ENCODE results near the gene DOCK11.
A peak's percentile ranks its signal among the peaks of the same experiment; 100 is the strongest.

DOCK11 gene

DNA sequence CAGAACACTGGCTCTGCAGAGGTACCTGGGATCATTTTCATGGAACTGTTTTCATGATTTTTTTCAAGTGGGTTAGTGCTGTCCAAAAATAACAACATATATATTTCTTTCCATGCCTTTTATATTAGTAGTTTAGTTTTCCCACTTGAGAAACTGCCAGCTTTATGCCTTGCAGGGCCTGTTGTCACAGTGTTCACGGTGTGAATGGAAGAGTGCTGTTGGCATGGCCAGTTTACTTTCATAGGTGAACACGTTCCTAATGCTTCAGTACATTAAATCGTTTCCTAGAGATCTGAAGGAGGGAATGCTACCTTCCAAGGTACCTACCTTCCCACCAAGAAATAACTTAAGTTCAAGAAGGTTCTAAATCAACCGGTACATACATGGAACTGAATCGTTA is 12.6 kb downstream of the DOCK11 start:
- no peak overlapping the region for H3K27ac ChIP-seq
- ChIA-PET POLR2A (ENCODE audit: low non-redundant PET) (no interaction called here), CTCF (no interaction called here)
- TF ChIP-seq, protein P1, sequence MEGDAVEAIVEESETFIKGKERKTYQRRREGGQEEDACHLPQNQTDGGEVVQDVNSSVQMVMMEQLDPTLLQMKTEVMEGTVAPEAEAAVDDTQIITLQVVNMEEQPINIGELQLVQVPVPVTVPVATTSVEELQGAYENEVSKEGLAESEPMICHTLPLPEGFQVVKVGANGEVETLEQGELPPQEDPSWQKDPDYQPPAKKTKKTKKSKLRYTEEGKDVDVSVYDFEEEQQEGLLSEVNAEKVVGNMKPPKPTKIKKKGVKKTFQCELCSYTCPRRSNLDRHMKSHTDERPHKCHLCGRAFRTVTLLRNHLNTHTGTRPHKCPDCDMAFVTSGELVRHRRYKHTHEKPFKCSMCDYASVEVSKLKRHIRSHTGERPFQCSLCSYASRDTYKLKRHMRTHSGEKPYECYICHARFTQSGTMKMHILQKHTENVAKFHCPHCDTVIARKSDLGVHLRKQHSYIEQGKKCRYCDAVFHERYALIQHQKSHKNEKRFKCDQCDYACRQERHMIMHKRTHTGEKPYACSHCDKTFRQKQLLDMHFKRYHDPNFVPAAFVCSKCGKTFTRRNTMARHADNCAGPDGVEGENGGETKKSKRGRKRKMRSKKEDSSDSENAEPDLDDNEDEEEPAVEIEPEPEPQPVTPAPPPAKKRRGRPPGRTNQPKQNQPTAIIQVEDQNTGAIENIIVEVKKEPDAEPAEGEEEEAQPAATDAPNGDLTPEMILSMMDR (conservative IDR thresholded peaks at IDR 0.05; ENCODE audit: low read depth) = no peak
- DNase-seq (ENCODE audit: low spot score) = no peak

GRCh38 chrX:118508635-118509034 is 13.0 kb downstream of the DOCK11 start:
- no peak for DNase-seq (ENCODE audit: low spot score)
- ChIA-PET POLR2A (ENCODE audit: low non-redundant PET) (no interaction called here), CTCF (no interaction called here)
- TF ChIP-seq, protein P1 (conservative IDR thresholded peaks at IDR 0.05; ENCODE audit: low read depth) = no peak
- no peak overlapping the region for H3K27ac ChIP-seq

DNA sequence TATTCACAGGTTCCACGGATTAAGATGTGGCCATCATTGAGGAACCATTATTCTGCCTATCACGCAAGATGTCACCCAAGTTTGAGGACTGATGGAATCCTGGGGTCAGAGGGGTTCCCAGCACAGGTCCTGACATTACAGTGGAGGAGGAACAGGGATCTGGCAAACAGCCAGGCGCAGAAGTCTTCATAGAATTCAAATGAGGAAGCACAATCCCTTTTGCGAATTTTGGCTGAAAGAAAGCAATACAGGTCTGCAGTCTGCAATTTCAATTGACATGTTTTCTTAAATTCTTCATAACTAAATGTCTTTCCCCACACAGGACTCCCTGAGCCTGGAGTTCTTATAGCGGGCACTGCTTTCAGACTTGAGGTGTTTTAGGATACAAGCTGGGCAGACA is 14.5 kb downstream of the DOCK11 start:
- TF ChIP-seq, protein P1 (conservative IDR thresholded peaks at IDR 0.05; ENCODE audit: low read depth) = no peak
- H3K27ac ChIP-seq = no peak overlapping the region
- ChIA-PET POLR2A (ENCODE audit: low non-redundant PET) (no interaction called here), CTCF (no interaction called here)
- no peak for DNase-seq (ENCODE audit: low spot score)

- H3K27ac ChIP-seq = peak overlapping the region; percentile 19; the same call in 1 of the 2 replicates
- ChIA-PET POLR2A (ENCODE audit: low non-redundant PET) (interaction anchor here (0.6 kb wide), 1 partner anchor 39 kb away, joined by 3 read pairs; no protein-coding TSS in a partner anchor), CTCF (no interaction called here)
- DNase-seq (ENCODE audit: low spot score) = no peak
- TF ChIP-seq, protein P1 (conservative IDR thresholded peaks at IDR 0.05; ENCODE audit: low read depth) = no peak
Observed at GRCh38 chrX:118513120-118513898, 17.7 kb downstream of the DOCK11 start.

GRCh38 chrX:118519411-118520215 is 24.0 kb downstream of the DOCK11 start:
- TF ChIP-seq, protein P1 (conservative IDR thresholded peaks at IDR 0.05; ENCODE audit: low read depth) = no peak
- no peak for DNase-seq (ENCODE audit: low spot score)
- peak overlapping the region; percentile 83 for H3K27ac ChIP-seq
- CTCF ChIA-PET = interaction anchor here (0.6 kb wide), 2 partner anchors 57 to 299 kb away, joined by 3 to 5 read pairs; no protein-coding TSS in a partner anchor
- POLR2A ChIA-PET (ENCODE audit: low non-redundant PET) = no interaction called here
